ENCODE data around the gene ZBTB7B. TPM values are rescaled to one million over a fixed set of nuclear protein-coding genes. Genes with fewer than 3 reads are reported as not detected.

ZBTB7B gene
- total RNA-seq, 4 donors from 2014 or later, result 3.8 to 53.4 (median 11.9) TPM

DNA sequence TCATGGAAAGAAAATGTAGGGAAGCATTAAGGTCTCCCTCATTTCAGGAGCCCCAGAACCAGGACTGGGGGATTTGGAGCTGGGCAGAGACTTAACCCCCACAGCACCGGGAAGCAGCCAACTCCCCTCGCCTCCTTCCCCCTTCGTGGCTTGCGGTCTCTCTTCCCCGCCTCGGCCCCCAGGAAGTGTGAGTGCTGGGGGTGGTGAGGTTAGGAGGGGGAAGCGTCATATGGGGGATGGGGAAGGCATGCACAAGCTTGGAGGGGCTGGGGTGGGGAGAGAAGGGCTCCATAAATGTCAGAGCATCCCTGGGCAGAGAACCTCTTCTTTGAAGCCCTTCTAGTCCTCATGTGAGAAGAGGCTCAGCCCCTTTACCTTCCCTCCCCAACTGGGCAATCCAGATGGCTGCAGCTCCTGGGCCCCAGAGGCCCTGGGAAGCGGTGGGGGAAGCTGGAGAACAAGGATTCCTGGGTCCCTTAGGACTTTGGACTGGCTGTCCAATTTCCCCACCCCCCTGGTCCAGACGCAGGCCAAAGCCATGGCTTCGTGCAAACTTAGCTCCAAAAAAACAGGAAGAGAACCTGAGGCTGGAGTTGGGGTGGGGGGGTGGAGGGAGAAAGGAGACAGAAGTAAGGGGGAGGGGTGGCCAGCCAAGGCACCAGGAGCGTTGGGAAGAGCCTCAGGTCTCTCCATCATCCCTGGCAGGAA, 7.8 kb downstream of the ZBTB7B start:
- intact Hi-C loops (cut with DNase I; ENCODE audit: low total_unique reads), result loop anchor here (5.0 kb wide), 1 partner anchor 48 kb away; the partner anchor contains the start of gene PYGO2
- H3K4me3 ChIP-seq, result no peak overlapping the region
- H3K27ac ChIP-seq, result peak overlapping the region in 1 of 2 donors; percentile 57
- H3K9me3 ChIP-seq, result no peaks in the 10 kb centered on the region
- TF ChIP-seq CTCF (IDR thresholded peaks at IDR 0.05) (no peak), POLR2A (IDR thresholded peaks at IDR 0.05) (no peak)
- no peak for DNase-seq
- peaks cover 0 to 10% of the 10 kb centered on the region in 2 donors for H3K4me1 ChIP-seq
- H3K36me3 ChIP-seq, result no peaks in the 10 kb centered on the region
- H3K27me3 ChIP-seq, result no peaks in the 10 kb centered on the region

- no peak for DNase-seq
- H3K36me3 ChIP-seq, result no peaks in the 10 kb centered on the region
- H3K9me3 ChIP-seq, result no peaks in the 10 kb centered on the region
- H3K27me3 ChIP-seq, result no peaks in the 10 kb centered on the region
- peak overlapping the region in 1 of 2 donors; percentile 57 for H3K27ac ChIP-seq
- H3K4me3 ChIP-seq, result no peak overlapping the region
- H3K4me1 ChIP-seq, result peaks cover 0 to 10% of the 10 kb centered on the region in 2 donors
- TF ChIP-seq CTCF (IDR thresholded peaks at IDR 0.05), result no peak
- intact Hi-C loops (cut with DNase I; ENCODE audit: low total_unique reads), result loop anchor here (5.0 kb wide), 1 partner anchor 49 kb away; the partner anchor contains the start of gene PYGO2
Observed at GRCh38 chr1:155011004-155011416, 8.4 kb downstream of the ZBTB7B start.

GRCh38 chr1:155011437-155012025, 8.9 kb downstream of the ZBTB7B start:
- Histone ChIP-seq H3K4me1 (peaks cover 0 to 10% of the 10 kb centered on the region in 2 donors), H3K4me3 (no peak overlapping the region), H3K27ac (peak overlapping the region; percentile 14 to 57), H3K9me3 (no peaks in the 10 kb centered on the region), H3K27me3 (no peaks in the 10 kb centered on the region), H3K36me3 (no peaks in the 10 kb centered on the region)
- no peak for DNase-seq
- intact Hi-C loops (cut with DNase I; ENCODE audit: low total_unique reads), result loop anchor here (5.0 kb wide), 1 partner anchor 49 kb away; the partner anchor contains the start of gene PYGO2
- TF ChIP-seq POLR2A (IDR thresholded peaks at IDR 0.05) (no peak), CTCF (IDR thresholded peaks at IDR 0.05) (no peak)

GRCh38 chr1:155012026-155012546, 9.5 kb downstream of the ZBTB7B start:
- DNase-seq, result peak; percentile 72 to 78
- no peaks in the 10 kb centered on the region for H3K27me3 ChIP-seq
- intact Hi-C loops (cut with DNase I; ENCODE audit: low total_unique reads), result loop anchor here (5.0 kb wide), 1 partner anchor 50 kb away; the partner anchor contains the start of gene PYGO2
- H3K27ac ChIP-seq, result peak overlapping the region; percentile 14 to 57
- no peak for TF ChIP-seq POLR2A (IDR thresholded peaks at IDR 0.05)
- TF ChIP-seq CTCF (IDR thresholded peaks at IDR 0.05), result no peak
- H3K4me3 ChIP-seq, result no peak overlapping the region
- no peaks in the 10 kb centered on the region for H3K9me3 ChIP-seq
- H3K4me1 ChIP-seq, result peaks cover 0 to 10% of the 10 kb centered on the region in 2 donors
- no peaks in the 10 kb centered on the region for H3K36me3 ChIP-seq
